ENCODE results near the gene ANO5. TPM values are rescaled to one million over a fixed set of nuclear protein-coding genes. Genes with fewer than 3 reads are reported as not detected.

Gene ANO5
- polyA plus RNA-seq, 2 of the 4 experiments (the other 2 are of a cell fraction) = 3.1 to 8.6 TPM

GRCh38 chr11:22203281-22203680, 10.4 kb downstream of the ANO5 start:
- H3K4me2 ChIP-seq = no peak overlapping the region
- ChIA-PET CTCF (no interaction called here), POLR2A (no interaction called here)
- TF ChIP-seq RFX5 (IDR thresholded peaks at IDR 0.05) (no peak), KDM5A (IDR thresholded peaks at IDR 0.05) (no peak), TFCP2L1 (CRISPR knock-in tag; IDR thresholded peaks at IDR 0.05) (no peak), TP53 (CRISPR knock-in tag; IDR thresholded peaks at IDR 0.05) (no peak), ZFP36 (IDR thresholded peaks at IDR 0.05; ENCODE audit: borderline replicate concordance, partially characterized antibody) (no peak), SMC3 (IDR thresholded peaks at IDR 0.05) (no peak), BCL3 (IDR thresholded peaks at IDR 0.05) (no peak), HEYL (CRISPR knock-in tag; IDR thresholded peaks at IDR 0.05) (no peak), RAD21 (conservative IDR thresholded peaks at IDR 0.05 in 1 of 2, IDR thresholded peaks at IDR 0.05 in 1 of 2) (no peak), EP300 (IDR thresholded peaks at IDR 0.05) (no peak), REST (IDR thresholded peaks at IDR 0.05) (no peak), RNF2 (IDR thresholded peaks at IDR 0.05; ENCODE audit: borderline replicate concordance, low read depth) (no peak)
- TF ChIP-seq, protein P1, sequence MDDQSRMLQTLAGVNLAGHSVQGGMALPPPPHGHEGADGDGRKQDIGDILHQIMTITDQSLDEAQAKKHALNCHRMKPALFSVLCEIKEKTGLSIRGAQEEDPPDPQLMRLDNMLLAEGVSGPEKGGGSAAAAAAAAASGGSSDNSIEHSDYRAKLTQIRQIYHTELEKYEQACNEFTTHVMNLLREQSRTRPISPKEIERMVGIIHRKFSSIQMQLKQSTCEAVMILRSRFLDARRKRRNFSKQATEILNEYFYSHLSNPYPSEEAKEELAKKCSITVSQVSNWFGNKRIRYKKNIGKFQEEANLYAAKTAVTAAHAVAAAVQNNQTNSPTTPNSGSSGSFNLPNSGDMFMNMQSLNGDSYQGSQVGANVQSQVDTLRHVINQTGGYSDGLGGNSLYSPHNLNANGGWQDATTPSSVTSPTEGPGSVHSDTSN (IDR thresholded peaks at IDR 0.05) = no peak
- TF ChIP-seq, protein P2, sequence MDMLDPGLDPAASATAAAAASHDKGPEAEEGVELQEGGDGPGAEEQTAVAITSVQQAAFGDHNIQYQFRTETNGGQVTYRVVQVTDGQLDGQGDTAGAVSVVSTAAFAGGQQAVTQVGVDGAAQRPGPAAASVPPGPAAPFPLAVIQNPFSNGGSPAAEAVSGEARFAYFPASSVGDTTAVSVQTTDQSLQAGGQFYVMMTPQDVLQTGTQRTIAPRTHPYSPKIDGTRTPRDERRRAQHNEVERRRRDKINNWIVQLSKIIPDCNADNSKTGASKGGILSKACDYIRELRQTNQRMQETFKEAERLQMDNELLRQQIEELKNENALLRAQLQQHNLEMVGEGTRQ (IDR thresholded peaks at IDR 0.05) = no peak
- WGBS (ENCODE audit: missing lambda C conversion rate) = 88% methylated on average over 4 of the region's 4 CpGs
- no peak overlapping the region for H3K27ac ChIP-seq
- H3K9me3 ChIP-seq = no peaks in the 10 kb centered on the region
- H3K4me1 ChIP-seq = no peaks in the 10 kb centered on the region
- peak; percentile 13 for FAIRE-seq
- no peak for DNase-seq (ENCODE audit: low read depth in 1 of 2, low spot score in 1 of 2)
- no peak overlapping the region for H3K4me3 ChIP-seq
- no peak for ATAC-seq

DNA sequence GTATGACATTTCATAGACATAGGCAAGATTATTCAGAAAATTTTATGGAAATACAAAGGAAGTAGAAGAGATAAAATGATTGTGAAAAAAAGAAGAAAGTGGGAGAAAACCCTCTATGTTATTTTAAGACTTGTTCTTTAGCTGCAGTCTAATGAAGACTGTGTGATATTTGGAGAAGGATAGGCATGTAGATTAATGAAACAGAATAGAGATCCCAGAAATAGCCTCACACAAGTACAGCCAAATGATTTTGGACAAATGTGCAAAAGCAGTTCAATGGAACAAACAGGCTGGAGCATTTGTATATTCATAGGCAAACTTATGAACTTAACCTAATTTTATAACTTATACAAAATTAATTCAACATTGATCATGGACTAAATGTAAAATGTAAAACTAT, 14.3 kb downstream of the ANO5 start:
- CTCF ChIA-PET = no interaction called here
- FAIRE-seq = no peak
- no peak for TF ChIP-seq NFE2L2 (conservative IDR thresholded peaks at IDR 0.05; ENCODE audit: low read length)
- TF ChIP-seq BCL3 (IDR thresholded peaks at IDR 0.05) = no peak
- TF ChIP-seq CBX2 (IDR thresholded peaks at IDR 0.05; ENCODE audit: borderline replicate concordance, low read depth) = no peak
- no peak for TF ChIP-seq JUNB (IDR thresholded peaks at IDR 0.05)
- TF ChIP-seq, protein P3, sequence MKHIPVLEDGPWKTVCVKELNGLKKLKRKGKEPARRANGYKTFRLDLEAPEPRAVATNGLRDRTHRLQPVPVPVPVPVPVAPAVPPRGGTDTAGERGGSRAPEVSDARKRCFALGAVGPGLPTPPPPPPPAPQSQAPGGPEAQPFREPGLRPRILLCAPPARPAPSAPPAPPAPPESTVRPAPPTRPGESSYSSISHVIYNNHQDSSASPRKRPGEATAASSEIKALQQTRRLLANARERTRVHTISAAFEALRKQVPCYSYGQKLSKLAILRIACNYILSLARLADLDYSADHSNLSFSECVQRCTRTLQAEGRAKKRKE (CRISPR knock-in tag; IDR thresholded peaks at IDR 0.05; ENCODE audit: low read depth) = no peak
- no peak for TF ChIP-seq HDAC2 (IDR thresholded peaks at IDR 0.05)
- no peak for TF ChIP-seq MYC (IDR thresholded peaks at IDR 0.05; ENCODE audit: borderline replicate concordance, low read length)
- no peak for TF ChIP-seq EHF (CRISPR knock-in tag; IDR thresholded peaks at IDR 0.05)
- no peak for TF ChIP-seq MAX (IDR thresholded peaks at IDR 0.05)
- TF ChIP-seq TFCP2L1 (CRISPR knock-in tag; IDR thresholded peaks at IDR 0.05) = no peak
- TF ChIP-seq HES2 (IDR thresholded peaks at IDR 0.05) = no peak
- TF ChIP-seq, protein P1 (IDR thresholded peaks at IDR 0.05) = no peak
- TF ChIP-seq RAD21 (conservative IDR thresholded peaks at IDR 0.05 in 1 of 2, IDR thresholded peaks at IDR 0.05 in 1 of 2) = no peak
- TF ChIP-seq TP53 (CRISPR knock-in tag; IDR thresholded peaks at IDR 0.05) = no peak
- no peak for TF ChIP-seq SMC3 (IDR thresholded peaks at IDR 0.05)
- no peak for TF ChIP-seq KDM1A (IDR thresholded peaks at IDR 0.05; ENCODE audit: low read depth)
- TF ChIP-seq, protein P4, sequence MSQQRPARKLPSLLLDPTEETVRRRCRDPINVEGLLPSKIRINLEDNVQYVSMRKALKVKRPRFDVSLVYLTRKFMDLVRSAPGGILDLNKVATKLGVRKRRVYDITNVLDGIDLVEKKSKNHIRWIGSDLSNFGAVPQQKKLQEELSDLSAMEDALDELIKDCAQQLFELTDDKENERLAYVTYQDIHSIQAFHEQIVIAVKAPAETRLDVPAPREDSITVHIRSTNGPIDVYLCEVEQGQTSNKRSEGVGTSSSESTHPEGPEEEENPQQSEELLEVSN (IDR thresholded peaks at IDR 0.05; ENCODE audit: borderline replicate concordance, low read depth) = no peak
- no peak for TF ChIP-seq HOXA7 (CRISPR knock-in tag; IDR thresholded peaks at IDR 0.05)

More for the DNA sequence above, 14.3 kb downstream of the ANO5 start:
- POLR2A ChIA-PET = no interaction called here
- DNase-seq (ENCODE audit: low read depth in 1 of 2, low spot score in 1 of 2) (no peak), ATAC-seq (no peak)
- Histone ChIP-seq H3K4me2 (no peak overlapping the region), H3K9me3 (no peaks in the 10 kb centered on the region), H3K4me3 (no peak overlapping the region), H3K27ac (no peak overlapping the region), H3K4me1 (no peaks in the 10 kb centered on the region)
